ENCODE measurements around the gene SLC44A5. TPM values are rescaled to one million over a fixed set of nuclear protein-coding genes. Genes with fewer than 3 reads are reported as not detected.
"Not testable (repeated sequence)": the region's sequence is repeated elsewhere in the genome, so short reads cannot be mapped to it uniquely, and the experiment has no call there.

Gene SLC44A5
- 47.4 and 50.1 TPM in 2 replicates for polyA plus RNA-seq (2014; cell fraction: cytosol; rRNA removed)
- polyA plus RNA-seq (2014; cell fraction: nucleus; rRNA removed) = 82.4 and 87.5 TPM in 2 replicates

- no peak for DNase-seq (ENCODE audit: low spot score)
Measured at GRCh38 chr1:75611014-75611413, at the start of gene SLC44A5. SLC44A5 (minus strand) TSS chr1:75611114; CDS start chr1:75541447, 69,667 bp downstream.

- no peak for DNase-seq (ENCODE audit: low spot score)
Measured at GRCh38 chr1:75655931-75656330, 45.0 kb upstream of the SLC44A5 start.

- DNase-seq (ENCODE audit: low spot score) = not testable (repeated sequence)
Measured at GRCh38 chr1:75647183-75647582, 36.3 kb upstream of the SLC44A5 start.

- DNase-seq (ENCODE audit: low spot score) = not testable (repeated sequence)
Measured at GRCh38 chr1:75645153-75645552, 34.2 kb upstream of the SLC44A5 start.

GRCh38 chr1:75643460-75643859 is 32.5 kb upstream of the SLC44A5 start:
- DNase-seq (ENCODE audit: low spot score) = peak; percentile 50

GRCh38 chr1:75641325-75641724 is 30.4 kb upstream of the SLC44A5 start:
- no peak for DNase-seq (ENCODE audit: low spot score)

- DNase-seq (ENCODE audit: low spot score) = peak; percentile 8
Measured at GRCh38 chr1:75640137-75640536, 29.2 kb upstream of the SLC44A5 start.

GRCh38 chr1:75632350-75632949 is 21.5 kb upstream of the SLC44A5 start:
- DNase-seq (ENCODE audit: low spot score) = peak; percentile 56

- DNase-seq (ENCODE audit: low spot score) = no peak
Measured at GRCh38 chr1:75630998-75631397, 20.1 kb upstream of the SLC44A5 start.

GRCh38 chr1:75630004-75630594 is 19.2 kb upstream of the SLC44A5 start:
- no peak for DNase-seq (ENCODE audit: low spot score)

- DNase-seq (ENCODE audit: low spot score) = no peak
Measured at GRCh38 chr1:75625795-75626194, 14.9 kb upstream of the SLC44A5 start.

- no peak for DNase-seq (ENCODE audit: low spot score)
Measured at GRCh38 chr1:75618382-75618781, 7.5 kb upstream of the SLC44A5 start.

- DNase-seq (ENCODE audit: low spot score) = no peak
Measured at GRCh38 chr1:75616436-75617433, 5.8 kb upstream of the SLC44A5 start.

- peak; percentile 68 for DNase-seq (ENCODE audit: low spot score)
Measured at GRCh38 chr1:75615613-75616435, 4.9 kb upstream of the SLC44A5 start.

- peak; percentile 74 for DNase-seq (ENCODE audit: low spot score)
Measured at GRCh38 chr1:75614399-75614756, 3.5 kb upstream of the SLC44A5 start.

GRCh38 chr1:75613916-75614315 is 3.0 kb upstream of the SLC44A5 start:
- DNase-seq (ENCODE audit: low spot score) = no peak

GRCh38 chr1:75612976-75613375 is 2.1 kb upstream of the SLC44A5 start:
- no peak for DNase-seq (ENCODE audit: low spot score)

GRCh38 chr1:75602486-75602885 is 8.4 kb downstream of the SLC44A5 start:
- DNase-seq (ENCODE audit: low spot score) = no peak

GRCh38 chr1:75600781-75601180 is 10.1 kb downstream of the SLC44A5 start:
- DNase-seq (ENCODE audit: low spot score) = no peak

GRCh38 chr1:75594327-75594726 is 16.6 kb downstream of the SLC44A5 start:
- DNase-seq (ENCODE audit: low spot score) = no peak

- DNase-seq (ENCODE audit: low spot score) = not testable (repeated sequence)
Measured at GRCh38 chr1:75593457-75593856, 17.5 kb downstream of the SLC44A5 start.

All from SK-N-DZ (cell line).